ENCODE data around the gene RGMA.

RGMA gene

GRCh38 chr15:93091465-93091864, 2.5 kb upstream of the RGMA start:
- DNase-seq (ENCODE audit: low read depth), result no peak

- DNase-seq (ENCODE audit: low read depth), result no peak
Measured at GRCh38 chr15:93089727-93090305, 805 bp upstream of the RGMA start.

GRCh38 chr15:93088200-93088980, 621 bp downstream of the RGMA start:
- no peak for DNase-seq (ENCODE audit: low read depth)

- DNase-seq (ENCODE audit: low read depth), result peak; percentile 58
Measured at GRCh38 chr15:93087825-93088199, 1.2 kb downstream of the RGMA start.

GRCh38 chr15:93086791-93087190, 2.2 kb downstream of the RGMA start:
- no peak for DNase-seq (ENCODE audit: low read depth)

GRCh38 chr15:93085692-93086091, 3.3 kb downstream of the RGMA start:
- no peak for DNase-seq (ENCODE audit: low read depth)

GRCh38 chr15:93082861-93083260, 6.2 kb downstream of the RGMA start:
- no peak for DNase-seq (ENCODE audit: low read depth)

- no peak for DNase-seq (ENCODE audit: low read depth)
Measured at GRCh38 chr15:93081399-93081798, 7.6 kb downstream of the RGMA start.

GRCh38 chr15:93080451-93080850, 8.6 kb downstream of the RGMA start:
- no peak for DNase-seq (ENCODE audit: low read depth)

- no peak for DNase-seq (ENCODE audit: low read depth)
Measured at GRCh38 chr15:93076875-93077274, 12.1 kb downstream of the RGMA start.

- no peak for DNase-seq (ENCODE audit: low read depth)
Measured at GRCh38 chr15:93076217-93076616, 12.8 kb downstream of the RGMA start.

- DNase-seq (ENCODE audit: low read depth), result no peak
Measured at GRCh38 chr15:93074599-93074998, 14.4 kb downstream of the RGMA start.

- DNase-seq (ENCODE audit: low read depth), result no peak
Measured at GRCh38 chr15:93073465-93073952, 15.5 kb downstream of the RGMA start.

GRCh38 chr15:93072411-93073394, 16.3 kb downstream of the RGMA start:
- no peak for DNase-seq (ENCODE audit: low read depth)

GRCh38 chr15:93072011-93072410, 17.0 kb downstream of the RGMA start:
- DNase-seq (ENCODE audit: low read depth), result no peak

GRCh38 chr15:93071469-93071936, 17.5 kb downstream of the RGMA start:
- no peak for DNase-seq (ENCODE audit: low read depth)

- DNase-seq (ENCODE audit: low read depth), result no peak
Measured at GRCh38 chr15:93070551-93071296, 18.3 kb downstream of the RGMA start.

GRCh38 chr15:93070132-93070531, 18.9 kb downstream of the RGMA start:
- no peak for DNase-seq (ENCODE audit: low read depth)

- DNase-seq (ENCODE audit: low read depth), result no peak
Measured at GRCh38 chr15:93068581-93069199, 20.3 kb downstream of the RGMA start.

- no peak for DNase-seq (ENCODE audit: low read depth)
Measured at GRCh38 chr15:93067649-93068085, 21.3 kb downstream of the RGMA start.

Measured in activated T-cell treated with anti-CD3 and anti-CD28 coated beads for 48 hours (primary cell).